Nucleus accumbens (tissue), 56 donors: Measurements from ENCODE around the gene MYLK.

Experiments used
- DNase-seq, 56 donors: peaks; one replicate each; lab custom pipeline; 2025; lab: John Stamatoyannopoulos, UW

MYLK gene

DNA sequence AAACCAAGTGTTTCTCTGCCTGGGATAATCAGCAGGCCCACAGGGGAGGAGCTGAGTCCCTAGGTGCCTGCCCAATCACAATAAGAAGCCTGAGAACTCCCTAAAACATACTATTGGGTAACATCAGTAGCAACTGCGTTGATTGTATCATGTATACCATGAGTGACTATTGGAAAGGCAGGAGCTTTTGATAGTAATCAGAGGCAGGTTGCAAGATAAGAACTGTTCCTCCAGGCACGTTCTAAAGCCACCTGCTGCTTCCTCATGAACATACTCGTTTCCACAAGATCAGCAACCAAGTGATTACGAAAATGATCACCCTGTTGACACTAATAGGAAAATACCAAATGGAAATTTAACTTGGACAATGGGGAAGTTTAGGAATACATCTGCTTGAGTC, 6.7 kb downstream of the MYLK start:
- DNase-seq = no peak

DNA sequence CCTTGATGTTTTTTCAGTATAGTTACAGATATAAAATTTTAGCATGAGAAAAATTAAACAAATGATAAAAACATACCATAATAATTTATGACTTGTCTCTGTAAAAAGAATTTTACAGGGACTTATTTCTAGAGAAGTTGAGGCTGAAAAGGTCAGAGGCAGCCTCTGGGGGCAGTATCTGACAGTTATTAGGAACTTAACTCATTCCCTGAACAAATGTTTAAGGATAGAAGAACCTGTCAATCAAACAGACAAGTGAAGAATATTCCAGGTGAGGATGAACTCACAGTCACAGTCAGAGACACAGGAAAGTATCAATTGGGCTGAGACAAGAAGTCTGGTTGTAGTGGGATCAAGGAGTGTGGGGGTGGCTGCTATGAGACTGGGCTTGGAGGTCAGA, 7.3 kb downstream of the MYLK start:
- no peak for DNase-seq

DNA sequence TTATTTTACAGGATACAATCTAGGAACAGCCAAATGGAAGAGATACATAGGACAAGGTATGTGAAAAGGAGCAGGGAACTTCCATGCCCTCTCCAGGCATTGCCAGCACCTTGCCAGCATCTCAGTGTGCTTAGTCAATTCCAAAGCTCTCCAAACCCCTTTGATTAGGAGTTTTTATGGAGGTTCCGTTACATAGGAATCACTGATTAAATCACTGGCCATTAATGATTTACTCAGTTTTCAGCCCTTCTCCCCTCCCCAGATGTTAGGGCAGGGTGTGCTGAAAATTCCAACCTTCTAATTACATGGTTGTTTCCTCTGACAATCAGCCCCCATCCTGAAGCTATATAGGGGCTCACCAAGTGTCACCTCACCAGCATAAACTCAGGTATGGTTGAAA, 11.5 kb downstream of the MYLK start:
- DNase-seq = no peak

DNA sequence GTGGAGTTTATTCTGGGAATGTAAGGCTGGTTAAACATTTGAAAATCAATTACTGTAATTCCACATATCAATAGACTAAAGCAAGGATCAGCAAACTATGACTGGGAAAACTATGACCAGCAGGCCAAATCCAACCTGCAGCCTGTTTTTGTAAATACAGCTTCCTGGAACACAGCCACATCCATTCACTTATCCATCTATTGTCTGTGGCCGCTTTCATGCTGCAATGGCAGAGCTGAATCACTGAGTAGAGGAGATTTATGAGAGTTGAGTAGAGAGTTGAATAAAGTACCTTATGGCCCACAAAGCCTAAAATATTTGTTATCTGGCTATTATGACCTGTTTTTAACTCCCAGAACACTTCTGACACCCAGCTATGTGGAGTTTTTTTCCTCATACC, 12.2 kb downstream of the MYLK start:
- DNase-seq = no peak

DNA sequence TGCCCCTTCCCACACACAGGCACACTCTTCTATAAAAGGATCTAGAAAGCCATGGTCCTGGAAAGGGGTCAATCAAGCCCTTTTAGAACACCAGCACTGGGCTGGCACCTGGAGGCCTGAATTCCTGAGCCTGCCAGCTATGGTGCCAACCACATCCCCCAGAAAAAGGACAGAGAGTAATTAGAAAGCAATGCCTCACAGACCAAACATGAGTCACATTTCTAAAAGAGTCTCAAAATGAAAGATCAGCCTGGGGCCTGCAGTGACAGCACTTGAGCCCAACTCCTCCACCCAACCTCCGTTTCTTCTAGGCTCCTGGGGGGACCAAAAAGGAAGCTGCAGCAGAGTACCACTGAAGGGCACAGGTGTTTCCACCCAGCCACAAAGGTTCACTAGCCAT, 14.1 kb downstream of the MYLK start:
- no peak for DNase-seq

DNA sequence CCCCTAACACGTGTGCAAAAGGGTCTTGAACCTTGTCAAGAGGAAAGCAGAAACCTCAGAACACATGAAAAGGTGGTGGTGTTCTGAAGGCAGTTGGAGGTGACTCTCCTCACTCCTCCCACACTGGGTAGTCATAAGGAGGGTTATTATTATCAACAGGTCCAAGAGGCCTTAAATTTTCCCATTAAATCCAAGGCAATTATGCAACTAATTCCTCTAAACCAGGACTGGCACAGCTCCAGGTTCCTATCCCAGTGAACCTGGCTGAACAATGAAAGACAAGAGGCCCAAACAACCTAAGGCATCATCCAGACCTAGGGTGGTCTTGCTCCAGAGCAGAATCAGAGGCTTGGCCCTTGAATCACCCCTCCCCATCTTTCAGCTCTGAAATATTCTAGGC, 15.0 kb downstream of the MYLK start:
- no peak for DNase-seq

DNA sequence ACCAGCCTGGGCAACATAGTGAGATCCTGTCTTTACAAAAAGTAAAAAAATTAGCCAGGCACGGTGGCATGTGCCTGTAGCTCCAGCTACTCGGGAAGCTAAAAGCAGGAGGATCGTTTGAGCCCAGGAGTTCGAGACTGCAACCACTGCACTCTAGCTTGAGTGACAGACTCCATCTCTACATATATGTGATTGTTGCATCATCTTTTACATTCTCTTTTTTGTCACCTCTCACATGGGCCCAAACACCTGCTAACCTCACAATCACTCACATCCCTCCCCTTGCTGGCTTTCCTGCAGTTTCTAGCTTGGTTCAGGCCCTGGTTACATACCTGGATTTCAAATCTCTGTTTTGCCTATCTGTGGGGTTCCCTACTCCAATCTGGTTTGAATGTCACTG, 19.4 kb downstream of the MYLK start:
- DNase-seq = no peak

DNA sequence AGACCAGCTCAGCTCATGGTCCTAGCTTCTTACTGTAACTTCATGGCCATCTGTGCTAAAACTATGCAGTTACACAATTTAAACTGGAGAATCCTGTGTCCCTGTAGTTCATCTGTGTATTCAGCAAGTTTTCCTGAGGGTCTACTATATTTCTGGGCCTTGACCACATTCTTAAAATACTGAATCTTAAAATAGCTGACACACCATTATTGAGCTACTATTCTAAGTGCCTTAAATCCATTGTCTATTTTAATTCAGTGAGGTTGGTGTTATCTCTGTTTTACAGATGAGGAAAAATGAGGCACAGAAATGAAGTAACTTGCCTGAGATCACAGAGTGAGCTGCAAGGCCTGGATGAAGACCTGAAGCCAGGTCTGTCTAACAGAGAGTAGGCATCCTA, 22.0 kb downstream of the MYLK start:
- no peak for DNase-seq

DNA sequence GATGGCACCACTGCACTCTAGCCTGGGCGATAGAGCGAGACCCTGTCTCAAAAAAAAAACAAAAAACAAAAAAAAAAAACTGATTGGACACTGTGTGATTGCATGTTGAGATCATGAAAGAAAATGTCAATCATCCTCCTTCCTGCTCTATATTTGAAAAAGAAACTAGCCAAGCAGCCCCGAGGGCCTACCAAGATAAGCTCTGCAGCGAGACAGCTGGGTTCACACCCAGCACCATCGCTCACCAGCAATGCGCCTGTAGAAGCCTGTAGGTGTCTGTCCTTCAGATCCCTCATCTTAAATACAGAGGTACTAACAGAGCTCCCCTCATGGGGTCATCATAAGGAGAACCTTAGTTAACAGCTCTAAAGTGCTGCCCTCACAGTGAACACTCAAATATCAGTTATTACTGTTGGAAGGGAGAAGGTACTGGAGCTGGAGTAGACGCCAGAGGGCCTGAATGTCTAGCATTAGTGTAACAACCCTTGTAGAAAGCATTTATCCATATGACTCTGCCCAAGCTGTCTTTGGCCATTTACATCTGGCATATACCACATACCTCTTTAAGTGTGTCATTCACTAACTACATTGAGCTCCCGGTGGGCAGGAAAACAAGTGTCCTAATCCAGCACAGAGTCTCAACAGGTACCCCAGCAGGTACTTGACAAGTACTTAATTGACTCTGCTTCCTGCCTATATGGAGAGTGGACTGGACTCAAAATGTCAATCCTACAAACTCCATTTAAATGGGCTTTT, 22.9 kb downstream of the MYLK start:
- DNase-seq = no peak

DNA sequence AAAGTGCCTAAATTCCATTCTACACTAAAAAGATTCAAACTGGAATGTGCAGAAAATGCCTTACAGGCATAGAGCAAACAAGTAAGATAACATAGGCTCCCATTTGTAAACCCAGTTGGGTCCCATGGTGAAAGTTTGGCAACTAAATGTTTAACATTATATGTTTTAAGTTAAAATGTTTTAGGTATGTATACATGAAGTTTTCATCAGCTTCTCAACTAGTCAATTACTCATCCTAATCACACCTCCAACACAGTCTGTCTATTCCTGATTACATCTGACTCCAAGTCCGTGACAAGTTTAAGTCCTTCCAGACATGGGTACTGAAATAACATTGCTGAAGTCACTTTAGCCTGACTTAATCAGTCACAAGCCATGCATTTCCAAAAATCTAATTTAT, 25.0 kb downstream of the MYLK start:
- no peak for DNase-seq

DNA sequence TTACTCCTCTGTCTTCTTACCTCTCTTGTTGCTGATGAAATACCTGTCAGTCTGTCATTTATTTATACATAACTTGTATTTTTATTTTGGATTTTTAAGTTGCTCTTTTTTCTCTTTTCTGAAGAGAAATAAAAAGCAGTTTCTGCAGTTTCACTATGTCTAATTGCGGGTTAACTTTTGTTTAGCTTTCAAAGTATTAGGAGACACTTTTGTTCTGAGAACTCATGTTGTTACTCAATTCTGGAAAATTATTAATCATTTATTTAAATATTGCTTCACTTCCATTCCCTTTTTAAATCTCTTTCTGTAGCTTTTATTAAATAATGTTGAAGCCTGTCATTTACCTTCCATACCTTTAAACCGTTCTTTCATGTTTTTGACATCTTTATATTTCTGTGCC, 29.2 kb downstream of the MYLK start:
- no peak for DNase-seq

DNA sequence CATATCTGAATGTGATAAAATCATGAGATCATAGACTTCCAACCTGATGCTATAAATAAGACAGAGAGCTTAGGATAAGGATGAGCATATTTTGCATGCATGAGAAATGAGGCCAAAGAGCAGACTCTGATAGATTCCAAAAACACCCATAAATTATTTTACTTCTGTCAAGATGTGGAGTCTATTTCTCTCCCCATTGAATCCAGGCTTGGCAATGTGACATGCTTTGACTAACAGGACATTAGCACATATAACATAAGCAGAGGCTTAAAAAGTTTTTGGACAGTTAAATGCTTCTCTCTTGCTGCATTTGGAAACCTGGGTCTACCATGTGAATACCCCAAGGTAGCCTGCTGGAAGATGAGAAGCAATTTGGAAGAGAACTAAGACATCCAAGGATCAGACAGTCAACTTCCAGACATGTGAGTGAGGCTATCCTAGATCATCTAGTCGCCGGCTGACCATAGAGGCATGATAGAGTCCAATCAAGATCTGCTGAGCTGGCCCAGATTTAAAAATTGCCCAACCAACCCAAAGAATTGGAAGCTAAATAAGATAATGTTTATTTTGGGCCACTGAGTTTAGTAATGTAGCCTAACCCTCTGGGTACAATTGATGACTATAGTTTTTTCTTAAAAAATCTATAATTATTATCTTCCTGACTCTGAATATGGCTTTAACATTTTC, 30.3 kb downstream of the MYLK start:
- no peak for DNase-seq

DNA sequence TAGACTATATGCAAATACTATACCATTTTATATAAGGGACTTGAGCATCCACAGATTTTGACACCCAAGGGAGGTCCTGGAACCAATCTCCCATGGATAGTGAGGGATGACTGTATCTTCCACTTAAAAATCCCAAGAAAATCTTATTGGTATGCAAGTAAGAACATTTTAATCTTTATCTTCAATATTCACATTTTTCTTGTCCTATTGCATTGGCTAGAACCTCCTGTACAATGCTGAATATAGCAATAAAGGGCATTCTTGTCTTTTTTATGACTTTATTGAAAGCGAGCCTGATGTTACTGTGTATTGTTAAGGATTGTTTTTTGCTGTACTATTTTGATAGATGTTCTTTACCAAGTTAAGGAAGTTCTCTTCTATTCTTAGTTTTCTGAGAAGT, 36.9 kb downstream of the MYLK start:
- DNase-seq = no peak

DNA sequence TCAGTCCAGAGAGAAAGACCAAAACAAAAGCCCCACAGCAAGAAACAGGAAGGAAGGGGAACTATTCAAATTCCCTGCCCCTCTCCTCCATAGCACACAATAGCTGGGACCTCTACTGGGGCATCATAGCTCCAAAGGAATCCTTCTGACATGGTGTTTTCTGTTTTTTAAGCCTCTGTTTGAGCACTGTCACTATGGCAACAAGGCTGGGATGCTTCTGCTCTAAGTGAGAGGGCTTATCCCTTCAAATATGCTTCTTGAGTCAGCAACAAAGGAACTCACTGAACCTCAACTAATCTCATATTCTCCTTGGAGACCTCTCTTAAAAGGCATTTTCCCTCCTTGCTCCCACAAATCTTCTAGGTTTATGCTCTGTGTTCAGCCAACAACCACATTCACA, 40.5 kb downstream of the MYLK start:
- no peak for DNase-seq

DNA sequence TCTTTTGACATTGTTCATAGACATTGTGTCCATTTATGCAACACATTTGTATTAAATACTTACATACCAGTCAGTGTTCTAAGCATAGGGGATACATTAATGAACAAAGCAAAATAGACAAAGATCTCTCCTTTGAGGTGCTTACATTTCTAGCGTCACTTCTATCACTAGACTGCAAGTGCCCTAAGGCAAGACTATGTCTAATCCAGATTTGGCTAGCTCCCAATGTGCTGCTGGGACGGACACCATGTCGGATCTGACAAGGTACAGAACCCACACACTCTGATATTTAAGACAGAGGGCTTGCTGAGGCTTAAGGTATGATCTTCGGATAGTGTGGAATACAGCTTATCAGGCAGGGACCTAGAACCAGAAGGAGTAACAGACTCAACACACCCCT, 41.4 kb downstream of the MYLK start:
- DNase-seq = no peak

DNA sequence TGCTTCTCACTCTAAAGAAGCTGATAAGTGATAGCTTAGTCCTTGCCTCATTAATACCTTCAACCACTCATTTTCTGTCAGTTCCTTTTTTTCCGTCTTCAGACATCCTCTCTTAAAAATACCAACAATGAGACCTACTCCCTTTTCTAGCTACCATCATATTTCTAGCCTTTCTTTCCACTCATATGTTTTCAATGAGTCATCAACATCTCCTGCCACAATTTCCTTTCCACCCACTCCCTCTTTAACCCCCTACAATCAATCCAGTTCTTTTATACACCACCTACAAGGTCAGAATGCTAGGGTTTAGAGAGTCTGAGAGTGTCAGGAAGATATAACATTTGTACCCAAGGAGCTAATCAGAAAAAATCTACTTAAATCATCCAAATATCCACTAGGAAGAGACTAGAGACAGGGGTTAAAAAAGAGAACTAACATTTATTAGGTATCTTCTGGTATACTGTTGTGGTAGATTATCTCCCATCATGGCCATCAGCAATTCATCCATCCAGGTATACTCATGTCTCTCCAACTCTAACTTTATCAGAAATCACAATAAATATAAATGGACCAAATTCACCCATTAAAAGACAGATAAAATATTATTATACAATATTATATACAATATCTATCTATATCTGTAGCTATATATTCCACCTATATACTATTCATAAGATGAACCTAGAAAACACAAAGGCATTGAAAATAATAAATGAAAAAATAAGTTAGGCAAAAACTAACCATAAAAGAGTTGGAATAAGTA, 42.5 kb downstream of the MYLK start:
- DNase-seq = no peak

DNA sequence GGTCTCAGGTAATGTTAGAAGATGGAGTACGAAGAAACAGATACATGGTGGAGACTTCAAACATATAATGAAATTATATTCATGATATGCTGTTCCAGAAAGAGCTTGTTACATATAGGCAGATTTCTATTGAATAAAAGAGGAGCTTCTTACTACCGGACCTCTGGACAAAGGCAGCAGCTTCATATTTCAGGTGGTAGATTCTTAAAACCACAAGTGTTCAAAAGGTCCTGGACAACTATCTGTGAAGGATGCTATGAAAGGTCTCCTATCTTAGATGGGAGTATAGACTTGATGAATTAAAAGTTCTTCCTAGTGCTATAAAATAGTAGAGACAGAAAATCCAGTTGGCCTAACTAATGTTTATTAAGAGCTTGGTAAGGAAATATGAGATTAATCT, 43.2 kb downstream of the MYLK start:
- no peak for DNase-seq

DNA sequence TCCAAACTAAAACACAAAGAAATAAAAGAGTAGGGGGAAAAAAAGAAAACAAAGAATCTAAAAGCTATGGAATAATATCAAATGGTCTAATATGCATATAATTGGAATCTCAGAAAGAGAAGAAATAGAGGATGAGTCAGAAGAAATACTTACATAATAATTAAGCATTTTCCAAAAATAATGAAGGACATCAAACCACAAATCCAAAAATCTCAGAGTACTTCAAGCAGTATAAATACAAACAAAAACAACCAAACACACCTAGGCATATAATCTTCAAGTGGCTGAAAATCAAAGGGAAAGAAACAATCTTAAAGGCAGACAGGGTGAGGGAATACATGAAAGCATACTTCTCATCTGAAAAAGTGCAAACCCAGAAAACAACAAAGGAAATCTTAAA, 46.3 kb downstream of the MYLK start:
- DNase-seq = no peak

DNA sequence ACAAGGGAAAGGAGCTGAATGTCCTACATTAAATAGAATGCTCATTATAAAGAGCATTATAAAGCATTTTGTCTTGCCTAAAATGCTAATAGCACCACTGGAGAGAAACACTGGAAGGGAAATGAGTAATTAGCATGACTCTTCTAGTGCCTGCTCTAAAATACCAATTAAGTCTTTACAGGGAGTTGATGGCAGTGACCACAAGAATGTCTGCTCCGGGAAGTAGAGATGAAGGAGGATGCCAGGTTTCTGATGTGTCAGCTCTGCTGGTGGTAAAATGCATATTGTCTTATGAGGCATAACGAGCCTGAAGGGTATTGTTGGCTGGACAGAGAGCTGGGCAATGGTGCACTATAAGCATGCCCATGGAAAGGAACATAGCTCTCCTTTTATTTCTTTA, 49.5 kb downstream of the MYLK start:
- no peak for DNase-seq

DNA sequence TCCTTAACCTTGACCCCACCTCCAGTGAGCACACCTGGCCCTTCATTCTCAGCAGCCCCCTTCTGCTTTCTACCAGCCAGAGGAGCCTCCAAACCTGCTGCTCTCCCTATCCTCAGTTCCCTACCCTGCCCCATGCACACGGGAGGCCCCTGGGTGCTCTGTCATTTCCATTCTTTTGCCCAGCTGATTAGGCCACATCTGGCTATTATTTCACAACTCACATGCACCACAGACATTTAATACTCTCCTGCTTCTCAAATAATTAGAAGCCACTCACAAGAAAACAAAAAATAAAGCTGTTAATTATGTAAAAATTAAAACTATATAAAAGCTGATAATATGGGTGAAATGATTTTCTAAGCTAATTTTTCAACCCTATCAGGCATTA, 50.7 kb downstream of the MYLK start:
- no peak for DNase-seq

DNA sequence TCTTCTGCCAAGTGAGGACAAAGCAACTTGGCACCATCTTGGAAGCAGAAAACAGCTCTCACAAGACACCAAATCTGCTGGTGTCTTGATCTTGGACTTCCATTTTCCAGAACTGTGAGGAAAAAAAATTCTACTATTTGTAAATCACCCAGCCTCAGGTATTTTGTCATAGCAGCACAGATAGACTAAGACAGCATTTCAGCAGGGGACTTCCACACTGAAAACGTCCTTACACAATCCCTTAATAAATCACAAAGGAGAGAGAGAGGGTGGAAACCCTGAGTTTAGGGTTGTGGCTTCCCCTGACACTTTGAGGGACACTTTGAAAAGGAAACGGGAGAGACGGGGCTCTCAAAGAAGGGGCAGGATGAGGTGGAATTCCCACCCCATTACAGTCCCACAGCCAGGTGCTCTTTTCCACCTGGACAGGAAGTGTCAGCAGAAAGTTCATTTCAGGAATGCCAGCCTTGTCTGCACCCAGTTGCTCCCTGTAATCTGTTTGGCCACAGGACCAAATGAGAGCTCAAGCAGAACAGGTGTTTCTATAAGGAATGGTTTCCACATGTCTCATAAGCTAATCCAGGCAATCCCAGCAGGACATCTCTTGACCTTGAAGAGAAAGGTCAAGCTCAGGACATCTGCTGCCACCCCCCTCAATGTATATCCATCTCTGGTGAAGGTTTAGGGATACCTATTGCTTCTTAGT, 51.3 kb downstream of the MYLK start:
- no peak for DNase-seq
